GM18873 (cell line): ENCODE results near the gene CD163.
"Not testable (repeated sequence)": the region's sequence is repeated elsewhere in the genome, so short reads cannot be mapped to it uniquely, and the experiment has no call there.

ENCODE experiments used
- ATAC-seq: cut with Tn5 transposase; IDR thresholded peaks from one replicate; pipeline ENCODE4 v1.9.1; 2021; ENCODE audit warnings: mild to moderate bottlenecking, moderate library complexity, moderate number of reproducible peaks; ENCODE audit not compliant: unreplicated experiment, low FRiP score

CD163 gene

DNA sequence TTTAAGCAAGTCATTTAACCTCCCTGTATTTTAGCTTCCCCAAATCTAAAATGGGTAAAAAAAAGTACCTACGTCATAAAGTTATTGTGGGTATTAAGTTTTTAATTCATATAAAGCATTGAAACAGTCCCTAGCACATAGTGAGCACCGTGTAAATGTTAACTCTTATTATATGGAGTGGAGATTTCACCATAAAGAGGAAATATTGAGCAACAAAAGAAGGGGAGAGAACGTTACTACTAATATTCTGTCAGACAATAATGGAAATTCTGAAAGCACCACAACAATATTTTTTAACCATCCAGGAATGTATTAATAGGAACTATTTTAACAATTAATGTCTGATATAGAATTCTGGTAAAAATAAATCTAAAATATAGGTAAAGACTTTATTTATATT lies 51.8 kb downstream of the CD163 start:
- ATAC-seq, result no peak

DNA sequence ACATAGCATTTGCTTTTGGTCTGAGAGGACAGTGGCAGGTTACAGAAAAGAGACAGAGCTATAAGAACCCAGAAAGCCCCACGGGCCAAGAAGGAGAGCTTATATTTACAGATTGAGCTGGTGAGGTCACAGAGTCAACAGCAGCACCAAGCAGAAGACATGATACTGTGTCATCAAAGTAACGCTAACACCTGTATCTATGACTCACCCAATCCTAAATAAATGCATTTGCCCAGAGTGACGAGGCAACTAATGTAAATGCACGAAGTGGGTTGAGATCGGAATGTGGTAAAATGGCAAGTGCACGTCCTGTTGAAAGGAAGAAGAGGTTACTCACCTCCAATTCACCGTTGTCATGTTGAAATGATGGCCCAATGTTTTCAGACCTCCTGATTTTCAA lies 52.9 kb downstream of the CD163 start:
- ATAC-seq, result no peak

DNA sequence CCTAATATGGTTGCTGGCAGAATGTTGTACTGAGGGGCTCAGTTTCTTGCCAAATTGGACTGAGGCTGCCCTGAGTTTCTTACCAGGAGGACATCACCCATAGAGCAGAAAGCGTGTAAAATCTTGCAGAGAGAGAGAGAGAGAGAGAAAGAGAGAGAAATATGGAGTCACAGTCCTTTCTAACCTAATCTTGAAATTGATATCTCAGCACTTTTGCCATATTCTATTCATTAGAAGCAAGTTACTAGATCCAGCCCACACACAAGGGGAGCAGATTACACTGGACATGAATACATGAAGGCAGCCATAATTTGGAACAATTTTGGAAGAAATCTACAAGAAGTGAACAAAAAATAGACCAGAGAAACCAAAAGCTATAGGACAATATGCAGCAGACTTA lies 55.5 kb downstream of the CD163 start:
- ATAC-seq, result no peak

DNA sequence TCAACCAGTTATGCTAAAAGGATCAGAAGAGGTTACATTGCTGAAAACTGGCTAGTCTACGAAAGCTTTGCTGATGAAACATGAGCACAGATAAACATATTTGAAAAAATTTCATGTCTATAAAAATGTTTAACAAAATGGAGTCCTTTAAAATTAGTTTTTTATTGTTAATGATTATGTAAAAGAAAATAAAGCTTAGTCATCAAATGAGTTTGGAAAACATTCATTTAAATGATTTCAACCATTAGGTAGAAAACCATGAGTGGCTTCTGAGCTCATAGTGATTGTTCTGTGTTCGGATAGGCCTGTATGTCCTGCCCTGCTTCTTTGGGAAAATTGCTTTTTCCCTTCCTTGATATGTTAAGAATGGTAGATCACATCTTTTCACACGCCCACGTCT lies 59.0 kb downstream of the CD163 start:
- ATAC-seq, result no peak

DNA sequence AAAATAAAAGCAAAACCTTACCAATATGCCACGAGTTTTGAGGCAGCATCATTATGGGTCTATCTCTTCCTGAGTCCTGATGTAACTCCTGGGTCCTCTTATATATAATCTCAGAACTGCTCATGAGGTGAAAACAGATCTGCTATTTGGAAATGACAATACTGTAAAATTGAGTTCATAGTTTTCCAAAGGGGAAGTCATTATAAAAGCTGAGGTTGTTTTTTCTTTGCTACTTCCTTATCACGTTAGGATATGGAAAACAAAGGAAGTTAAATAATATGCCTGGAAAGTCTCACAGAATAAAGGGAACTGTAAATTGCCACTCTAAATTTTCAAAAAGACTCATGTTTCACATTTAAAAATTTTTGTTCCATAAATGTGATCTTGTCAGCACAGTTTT lies 59.5 kb downstream of the CD163 start, which contains the start of gene CD163L1:
Gene CD163L1 (minus strand): TSS at position 78 of the 400 bp plus-strand sequence. CDS start 26 bp downstream, at position 52.
- ATAC-seq, result no peak

DNA sequence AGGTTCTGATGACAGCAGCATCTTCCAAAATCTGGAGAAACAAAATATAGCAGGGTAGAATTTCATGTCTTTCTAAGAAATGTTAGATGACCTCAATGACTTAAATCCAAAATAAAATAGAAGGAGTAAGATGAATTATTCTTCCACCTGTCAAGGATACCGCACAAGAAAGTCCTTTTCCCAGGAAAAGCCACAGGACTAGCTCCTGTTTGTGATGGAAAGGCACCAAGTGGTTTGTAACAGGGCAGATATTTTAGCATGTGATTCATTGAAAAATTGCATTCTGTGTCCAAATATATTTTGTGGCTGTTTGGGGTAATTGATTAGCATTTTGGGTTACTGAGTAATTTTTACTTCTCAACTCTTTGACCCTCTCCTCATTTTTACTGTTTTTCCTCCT lies 62.4 kb downstream of the CD163 start:
- no peak for ATAC-seq

DNA sequence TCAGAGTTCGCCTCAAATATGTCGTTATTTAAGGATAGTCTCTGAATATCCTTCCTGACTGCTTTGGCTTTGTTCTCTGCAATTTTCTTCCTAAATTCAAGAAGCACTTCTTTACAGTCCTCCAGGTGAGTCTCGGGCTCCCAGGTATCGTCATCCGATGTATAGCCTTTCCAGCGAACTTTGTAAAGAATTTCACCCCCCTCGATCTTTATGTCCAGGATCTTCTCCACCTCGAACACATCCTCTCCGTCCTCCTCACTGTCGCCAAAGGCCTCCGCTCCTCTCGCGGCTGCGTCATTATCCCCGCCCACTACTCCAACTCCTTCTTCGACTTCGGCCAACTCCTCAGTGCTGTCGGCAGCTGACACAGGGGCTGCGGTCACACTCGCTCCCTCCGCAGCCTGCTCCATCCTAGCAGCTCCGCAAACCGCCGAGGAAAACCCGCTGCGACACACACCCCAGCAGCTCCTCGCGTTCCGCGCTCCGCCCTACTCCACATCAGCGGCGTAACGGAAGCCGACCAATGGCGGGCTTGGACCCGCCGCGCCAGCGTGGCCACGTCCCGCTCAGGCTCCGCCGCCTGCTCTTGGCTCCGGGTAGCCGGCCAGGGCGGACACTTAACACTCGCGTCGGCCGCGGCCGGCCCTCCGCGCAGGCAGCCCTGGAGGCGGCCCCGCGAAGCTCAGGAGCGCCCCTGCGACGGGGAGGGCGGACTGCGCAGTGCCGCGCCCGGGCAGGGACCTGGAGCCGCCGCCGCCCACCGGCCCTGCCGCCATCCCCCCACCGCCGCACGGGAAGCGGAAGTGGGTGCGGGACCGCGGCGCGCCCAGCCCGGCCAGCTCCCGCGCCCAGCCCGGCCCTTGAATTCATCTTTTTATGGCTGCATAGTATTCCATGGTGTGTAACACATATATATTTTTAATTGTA lies 63.7 kb downstream of the CD163 start:
- ATAC-seq, result no peak

DNA sequence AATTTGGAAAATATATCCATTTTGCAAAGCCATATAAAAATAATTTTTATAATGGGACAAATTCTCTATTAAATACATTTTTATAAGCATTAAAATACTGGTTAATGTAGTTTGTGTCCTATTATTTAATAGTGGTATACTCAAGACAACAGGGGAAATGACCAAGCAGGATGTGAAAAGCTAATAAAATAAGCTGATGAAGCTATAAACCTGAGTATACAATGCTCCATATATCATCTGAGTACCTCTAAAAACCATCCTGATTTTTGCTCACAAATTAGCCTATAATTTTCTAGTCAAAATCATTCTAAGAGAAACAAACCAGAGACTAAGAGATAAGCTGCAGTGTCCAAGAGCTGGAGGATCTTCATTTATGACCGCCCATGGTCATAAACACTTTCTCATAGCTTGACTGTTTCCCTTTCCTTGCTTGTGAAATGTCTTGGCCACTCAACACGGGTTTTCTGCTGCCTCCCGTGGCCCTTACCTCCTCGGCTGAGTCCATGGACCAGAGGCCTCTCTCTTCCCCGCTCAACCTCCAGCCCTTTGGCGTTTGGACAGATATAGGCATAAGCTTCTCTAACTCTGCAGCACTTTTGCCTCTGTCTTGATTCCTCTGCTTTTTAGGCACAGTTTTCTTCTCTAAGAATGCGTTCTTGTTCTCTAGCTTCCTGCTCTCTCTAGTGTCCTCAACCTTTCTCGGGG lies 65.1 kb downstream of the CD163 start:
- not testable (repeated sequence) for ATAC-seq

DNA sequence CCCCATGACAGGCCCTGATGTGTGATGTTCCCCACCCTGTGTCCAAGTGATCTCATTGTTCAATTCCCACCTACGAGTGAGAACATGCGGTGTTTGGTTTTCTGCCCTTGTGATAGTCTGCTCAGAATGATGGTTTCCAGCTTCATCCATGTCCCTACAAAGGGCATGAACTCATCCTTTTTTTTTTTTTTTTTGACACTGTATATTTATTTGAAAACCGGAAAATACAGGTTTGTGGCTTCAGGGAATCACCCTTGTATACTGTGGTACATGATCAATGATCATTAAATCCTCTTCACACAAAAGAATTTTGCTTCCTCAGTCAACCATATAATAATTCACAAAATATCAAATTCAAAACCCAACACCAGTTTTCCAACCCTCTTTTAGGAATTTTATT lies 66.1 kb downstream of the CD163 start:
- ATAC-seq, result not testable (repeated sequence)

DNA sequence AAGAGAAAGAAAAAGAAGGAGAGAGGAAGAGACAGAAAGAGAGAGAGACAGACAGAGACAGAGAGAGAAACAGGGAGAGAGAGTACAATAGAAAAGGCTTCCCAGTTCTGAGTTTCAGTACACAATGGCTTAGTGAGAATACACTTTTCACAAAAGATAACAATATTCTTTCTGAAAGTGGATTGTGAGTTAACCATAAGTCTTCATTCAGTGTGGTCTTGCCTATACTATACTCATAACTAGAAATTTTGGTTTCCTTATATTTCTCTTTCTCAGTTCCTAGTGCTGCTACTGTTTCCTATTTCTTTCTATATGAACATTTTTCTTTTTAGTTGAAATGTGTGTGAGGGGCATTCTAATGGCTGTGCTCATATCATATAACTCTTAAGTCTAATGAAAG lies 68.9 kb downstream of the CD163 start:
- no peak for ATAC-seq

DNA sequence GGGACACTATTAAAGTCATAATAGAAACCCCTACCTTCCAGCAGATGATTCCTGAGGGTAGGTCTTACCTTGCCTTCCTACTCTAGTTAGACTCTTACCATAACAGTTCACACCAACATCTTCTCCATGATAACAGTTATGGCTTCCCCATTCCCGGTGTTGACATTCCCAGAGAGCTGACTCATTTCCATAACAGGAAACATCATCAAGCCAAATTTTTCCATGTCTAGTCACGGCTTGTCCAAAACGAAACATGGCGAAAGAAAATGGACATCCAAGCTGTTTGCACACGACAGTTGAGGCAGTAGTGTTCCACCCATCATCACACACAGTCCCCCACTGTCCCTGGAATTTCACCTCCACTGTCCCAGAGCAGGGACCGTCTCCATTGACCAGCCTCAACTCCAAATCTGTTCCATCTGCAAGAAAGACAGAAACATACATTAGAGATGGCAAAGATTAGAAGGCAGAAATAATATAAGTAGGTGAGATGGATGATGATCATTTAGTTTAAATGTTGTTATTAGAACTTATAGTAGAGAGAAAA lies 70.2 kb downstream of the CD163 start:
- no peak for ATAC-seq

DNA sequence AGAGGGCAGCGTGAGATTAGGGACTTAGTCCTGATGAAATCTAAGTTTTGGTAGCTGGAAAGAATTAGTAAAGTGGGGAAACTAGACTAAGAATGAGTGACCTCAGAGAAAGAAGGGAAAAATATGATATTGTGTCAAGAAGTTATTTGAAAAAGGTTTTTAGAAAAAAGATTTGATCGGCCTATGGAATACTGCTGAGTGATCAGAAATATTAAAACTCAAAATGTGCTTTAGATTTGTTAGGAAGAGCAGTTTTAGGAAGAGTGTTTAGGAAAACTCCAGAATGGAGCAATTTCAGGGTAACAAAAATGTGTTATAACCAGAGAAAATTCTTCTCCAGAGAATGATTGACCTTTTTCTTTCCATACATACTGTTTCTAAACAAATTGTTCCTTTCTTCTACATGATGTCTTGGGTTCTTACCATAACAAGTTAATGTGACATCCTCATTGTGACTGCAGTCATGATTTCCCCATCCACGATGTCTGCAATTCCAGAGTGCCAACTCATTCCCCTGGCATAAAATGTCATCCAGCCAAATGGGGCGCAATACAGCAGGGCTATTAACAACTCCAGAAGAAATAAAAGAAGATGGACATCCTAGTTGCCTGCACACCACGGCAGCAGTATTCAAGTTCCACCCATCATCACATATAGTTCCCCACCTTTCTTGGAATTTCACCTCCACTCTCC lies 71.4 kb downstream of the CD163 start:
- no peak for ATAC-seq
